Activated T-helper 1 cell treated with anti-CD3 and anti-CD28 coated beads, Interleukin-12 subunit alpha, Interleukin-12 subunit beta, Interleukin-2, Interleukin-4 antibody, amounts not matched to agents 30 ng/mL and 10 ng/mL and 1 ng/mL, durations not matched to agents 14 hours and 24 hours and 36 hours (primary cell): ENCODE data around the gene ZCWPW1. TPM values are rescaled to one million over a fixed set of nuclear protein-coding genes. Genes with fewer than 3 reads are reported as not detected.
A peak's percentile ranks its signal among the peaks of the same experiment; 100 is the strongest.
"Not testable (repeated sequence)": the region's sequence is repeated elsewhere in the genome, so short reads cannot be mapped to it uniquely, and the experiment has no call there.

Experiments used
- DNase-seq: peaks from one replicate; pipeline ENCODE4 v3.0.0; 2021; ENCODE audit warnings: low spot score
- H3K27ac Mint-ChIP-seq: one replicate; pipeline ENCODE4 v1.8.0; 2021; ENCODE audit warnings: mild to moderate bottlenecking, mixed read lengths
- H3K27me3 Mint-ChIP-seq: one replicate; pipeline ENCODE4 v1.8.0; 2022; ENCODE audit warnings: mild to moderate bottlenecking, moderate library complexity, mixed read lengths; ENCODE audit not compliant: insufficient read depth
- H3K36me3 Mint-ChIP-seq: one replicate; pipeline ENCODE4 v1.8.0; 2021; ENCODE audit warnings: low read depth, mixed read lengths
- H3K4me1 Mint-ChIP-seq: one replicate; pipeline ENCODE4 v1.8.0; 2021; ENCODE audit warnings: low read depth, mixed read lengths
- H3K4me3 Mint-ChIP-seq: one replicate; pipeline ENCODE4 v1.8.0; 2021; ENCODE audit warnings: mild to moderate bottlenecking, moderate library complexity, mixed read lengths
- H3K9me3 Mint-ChIP-seq: one replicate; pipeline ENCODE4 v1.8.0; 2021; ENCODE audit warnings: mixed read lengths
- intact Hi-C: fragments of 100-400 bp; cut with micrococcal nuclease; formaldehyde crosslinking; loops from one replicate; pipeline ENCODE4 v1.15.1; 2024
- total RNA-seq: library from RNA; stranded (reverse); gene quantifications from 2 replicates; pipeline ENCODE4 v1.2.3, GENCODE V29; 2022

Gene ZCWPW1
- total RNA-seq, 1 donor from 2014 or later = 2.0 TPM

- Mint-ChIP-seq H3K36me3 (peaks cover 15% of the 10 kb centered on the region), H3K9me3 (no peaks in the 10 kb centered on the region), H3K4me1 (peaks cover 46% of the 10 kb centered on the region), H3K27me3 (no peaks in the 10 kb centered on the region), H3K27ac (peak overlapping the region; percentile 58), H3K4me3 (no peak overlapping the region)
- intact Hi-C loops = no loop called here
- no peak for DNase-seq
Measured at GRCh38 chr7:100370303-100370702, 58.2 kb downstream of the ZCWPW1 start.

- Mint-ChIP-seq H3K4me3 (no peak overlapping the region), H3K4me1 (peaks cover 44% of the 10 kb centered on the region), H3K27me3 (no peaks in the 10 kb centered on the region), H3K36me3 (peaks cover 20% of the 10 kb centered on the region), H3K9me3 (no peaks in the 10 kb centered on the region), H3K27ac (peak overlapping the region; percentile 40)
- intact Hi-C loops = no loop called here
- DNase-seq = no peak
Measured at GRCh38 chr7:100369105-100369504, 59.4 kb downstream of the ZCWPW1 start.

GRCh38 chr7:100367676-100368613, 60.6 kb downstream of the ZCWPW1 start:
- H3K36me3 Mint-ChIP-seq = peaks cover 27% of the 10 kb centered on the region
- DNase-seq = no peak
- no peak overlapping the region for H3K27ac Mint-ChIP-seq
- H3K4me3 Mint-ChIP-seq = no peak overlapping the region
- peaks cover 54% of the 10 kb centered on the region for H3K4me1 Mint-ChIP-seq
- no peaks in the 10 kb centered on the region for H3K9me3 Mint-ChIP-seq
- no peaks in the 10 kb centered on the region for H3K27me3 Mint-ChIP-seq
- intact Hi-C loops = no loop called here

- DNase-seq = no peak
- Mint-ChIP-seq H3K27ac (peak overlapping the region; percentile 49), H3K27me3 (no peaks in the 10 kb centered on the region), H3K9me3 (no peaks in the 10 kb centered on the region), H3K4me3 (no peak overlapping the region), H3K36me3 (peaks cover 29% of the 10 kb centered on the region), H3K4me1 (peaks cover 51% of the 10 kb centered on the region)
- intact Hi-C loops = no loop called here
Measured at GRCh38 chr7:100367251-100367620, 61.3 kb downstream of the ZCWPW1 start.

- no peaks in the 10 kb centered on the region for H3K27me3 Mint-ChIP-seq
- H3K27ac Mint-ChIP-seq = peak overlapping the region; percentile 63
- intact Hi-C loops = no loop called here
- H3K4me1 Mint-ChIP-seq = peaks cover 46% of the 10 kb centered on the region
- no peak overlapping the region for H3K4me3 Mint-ChIP-seq
- no peak for DNase-seq
- peaks cover 34% of the 10 kb centered on the region for H3K36me3 Mint-ChIP-seq
- H3K9me3 Mint-ChIP-seq = no peaks in the 10 kb centered on the region
Measured at GRCh38 chr7:100366411-100367250, 61.9 kb downstream of the ZCWPW1 start.

- DNase-seq, H3K27me3 Mint-ChIP-seq, H3K9me3 Mint-ChIP-seq, H3K4me3 Mint-ChIP-seq: not testable (repeated sequence)
- intact Hi-C loops = loop anchor here (1.0 kb wide), 2 partner anchors 30 to 41 kb away; no protein-coding TSS in a partner anchor
- peak overlapping the region; percentile 63 for H3K27ac Mint-ChIP-seq
- H3K36me3 Mint-ChIP-seq = peaks cover 36% of the 10 kb centered on the region
- H3K4me1 Mint-ChIP-seq = peaks cover 39% of the 10 kb centered on the region
Measured at GRCh38 chr7:100365998-100366367, 62.5 kb downstream of the ZCWPW1 start.

- H3K9me3 Mint-ChIP-seq = no peaks in the 10 kb centered on the region
- peaks cover 39% of the 10 kb centered on the region for H3K4me1 Mint-ChIP-seq
- intact Hi-C loops = no loop called here
- no peak for DNase-seq
- H3K4me3 Mint-ChIP-seq = no peak overlapping the region
- no peaks in the 10 kb centered on the region for H3K27me3 Mint-ChIP-seq
- H3K27ac Mint-ChIP-seq = peak overlapping the region; percentile 3
- H3K36me3 Mint-ChIP-seq = peaks cover 44% of the 10 kb centered on the region
Measured at GRCh38 chr7:100364480-100364879, 64.0 kb downstream of the ZCWPW1 start.

GRCh38 chr7:100363797-100364196, 64.7 kb downstream of the ZCWPW1 start:
- intact Hi-C loops, H3K4me3 Mint-ChIP-seq, H3K27me3 Mint-ChIP-seq, DNase-seq, H3K27ac Mint-ChIP-seq, H3K9me3 Mint-ChIP-seq: not testable (repeated sequence)
- H3K4me1 Mint-ChIP-seq = peaks cover 39% of the 10 kb centered on the region
- peaks cover 46% of the 10 kb centered on the region for H3K36me3 Mint-ChIP-seq

- Mint-ChIP-seq H3K27me3 (no peaks in the 10 kb centered on the region), H3K4me1 (peaks cover 39% of the 10 kb centered on the region), H3K4me3 (no peak overlapping the region), H3K36me3 (peaks cover 46% of the 10 kb centered on the region), H3K9me3 (no peaks in the 10 kb centered on the region), H3K27ac (no peak overlapping the region)
- DNase-seq = no peak
- intact Hi-C loops = no loop called here
Measured at GRCh38 chr7:100363098-100363497, 65.4 kb downstream of the ZCWPW1 start.

GRCh38 chr7:100360135-100360854, 68.2 kb downstream of the ZCWPW1 start:
- no peak for DNase-seq
- H3K36me3 Mint-ChIP-seq = peaks cover 42% of the 10 kb centered on the region
- no peaks in the 10 kb centered on the region for H3K9me3 Mint-ChIP-seq
- no peaks in the 10 kb centered on the region for H3K27me3 Mint-ChIP-seq
- peaks cover 19% of the 10 kb centered on the region for H3K4me1 Mint-ChIP-seq
- peak overlapping the region; percentile 24 for H3K27ac Mint-ChIP-seq
- H3K4me3 Mint-ChIP-seq = no peak overlapping the region
- intact Hi-C loops = no loop called here

- Mint-ChIP-seq H3K4me3 (no peak overlapping the region), H3K36me3 (peaks cover 38% of the 10 kb centered on the region), H3K9me3 (no peaks in the 10 kb centered on the region), H3K4me1 (peaks cover 13% of the 10 kb centered on the region), H3K27me3 (no peaks in the 10 kb centered on the region), H3K27ac (no peak overlapping the region)
- no peak for DNase-seq
- intact Hi-C loops = no loop called here
Measured at GRCh38 chr7:100358857-100359212, 69.7 kb downstream of the ZCWPW1 start.

GRCh38 chr7:100358027-100358856, 70.3 kb downstream of the ZCWPW1 start, which contains the start of gene PILRB:
Gene PILRB, plus strand, starts transcription at chr7:100358117. Its CDS starts 186 bp downstream, at chr7:100358303.
- Mint-ChIP-seq H3K27ac (no peak within 1 kb of the TSS), H3K9me3 (no peaks in the 10 kb centered on the region), H3K4me3 (no peak within 1 kb of the TSS), H3K4me1 (peaks cover 14% of the 10 kb centered on the region), H3K27me3 (no peaks in the 10 kb centered on the region), H3K36me3 (peaks cover 38% of the 10 kb centered on the region)
- intact Hi-C loops = no loop called here
- DNase-seq = no peak
